ENCODE results near the gene ATG14.
"Not testable (repeated sequence)": the region's sequence is repeated elsewhere in the genome, so short reads cannot be mapped to it uniquely, and the experiment has no call there.

ATG14 gene

GRCh38 chr14:55347748-55348147 is 63.9 kb downstream of the ATG14 start:
- no peak for DNase-seq

- no peak for DNase-seq
Observed at GRCh38 chr14:55347040-55347439, 64.6 kb downstream of the ATG14 start.

GRCh38 chr14:55344582-55345163 is 67.0 kb downstream of the ATG14 start:
- not testable (repeated sequence) for DNase-seq

- no peak for DNase-seq
Observed at GRCh38 chr14:55341781-55342180, 69.8 kb downstream of the ATG14 start.

- DNase-seq, result no peak
Observed at GRCh38 chr14:55340482-55340881, 71.1 kb downstream of the ATG14 start.

- DNase-seq, result no peak
Observed at GRCh38 chr14:55339770-55340169, 71.9 kb downstream of the ATG14 start.

GRCh38 chr14:55336691-55337090 is 74.9 kb downstream of the ATG14 start:
- DNase-seq, result no peak

- DNase-seq, result no peak
Observed at GRCh38 chr14:55336162-55336561, 75.5 kb downstream of the ATG14 start.

GRCh38 chr14:55333711-55334485 is 77.7 kb downstream of the ATG14 start:
- no peak for DNase-seq

- no peak for DNase-seq
Observed at GRCh38 chr14:55332654-55333570, 78.7 kb downstream of the ATG14 start.

- DNase-seq, result no peak
Observed at GRCh38 chr14:55329999-55330710, 81.5 kb downstream of the ATG14 start.

- no peak for DNase-seq
Observed at GRCh38 chr14:55328317-55328716, 83.3 kb downstream of the ATG14 start.

- DNase-seq, result no peak
Observed at GRCh38 chr14:55327179-55327578, 84.5 kb downstream of the ATG14 start.

- no peak for DNase-seq
Observed at GRCh38 chr14:55324812-55325211, 86.8 kb downstream of the ATG14 start.

GRCh38 chr14:55323910-55324309 is 87.7 kb downstream of the ATG14 start:
- DNase-seq, result no peak

GRCh38 chr14:55318694-55319093 is 92.9 kb downstream of the ATG14 start:
- no peak for DNase-seq

GRCh38 chr14:55317542-55318306 is 93.9 kb downstream of the ATG14 start:
- no peak for DNase-seq

- no peak for DNase-seq
Observed at GRCh38 chr14:55316564-55316963, 95.1 kb downstream of the ATG14 start.
